GM23248 (cell line): ENCODE results near the gene MACROD2.

Source experiments
- EZH2 ChIP-seq: fragments of 200-600 bp; sonication (generic); IDR thresholded peaks from 2 replicates; pipeline ENCODE4 v1.6.1; 2018; ENCODE audit warnings: antibody characterized with exemption, mild to moderate bottlenecking; ENCODE audit not compliant: insufficient read depth, poor library complexity, severe bottlenecking
- EZH2phosphoT487 ChIP-seq: fragments of 200-600 bp; sonication (generic); IDR thresholded peaks from 2 replicates; pipeline ENCODE4 v1.6.1; 2018; ENCODE audit warnings: antibody characterized with exemption, moderate library complexity, mild to moderate bottlenecking, low read depth; ENCODE audit not compliant: insufficient read depth

GRCh38 chr20:15209537-15209936, 1214.2 kb downstream of the MACROD2 start:
- TF ChIP-seq EZH2phosphoT487 = no peak
- no peak for TF ChIP-seq EZH2
